Memory B cell (primary cell): ENCODE results near the gene DNAH17.
A peak's percentile ranks its signal among the peaks of the same experiment; 100 is the strongest.
"Not testable (repeated sequence)": the region's sequence is repeated elsewhere in the genome, so short reads cannot be mapped to it uniquely, and the experiment has no call there.

Experiments
- ATAC-seq: fragments of 150-1000 bp; cut with Tn5 transposase; 2 replicates; pipeline ENCODE4 v1.10.0; 2021; ENCODE audit warnings: low read depth, mild to moderate bottlenecking, moderate library complexity
- DNase-seq, 2 donors: peaks; one replicate each; pipeline ENCODE4 v3.0.0; 2022; ENCODE audit warnings: low spot score in 2 of 2
- H3K27ac Mint-ChIP-seq: one replicate; pipeline ENCODE4 v1.8.0; 2022; ENCODE audit warnings: mild to moderate bottlenecking, moderate library complexity, mixed read lengths
- H3K27me3 Mint-ChIP-seq: one replicate; pipeline ENCODE4 v1.8.0; 2022; ENCODE audit warnings: mixed read lengths
- H3K36me3 Mint-ChIP-seq: one replicate; pipeline ENCODE4 v1.8.0; 2022; ENCODE audit warnings: mild to moderate bottlenecking, mixed read lengths
- H3K4me1 Mint-ChIP-seq: one replicate; pipeline ENCODE4 v1.8.0; 2022; ENCODE audit warnings: mixed read lengths
- H3K4me3 Mint-ChIP-seq: one replicate; pipeline ENCODE4 v1.8.0; 2022; ENCODE audit warnings: mild to moderate bottlenecking, moderate library complexity, mixed read lengths
- H3K9me3 Mint-ChIP-seq: one replicate; pipeline ENCODE4 v1.8.0; 2022; ENCODE audit warnings: mixed read lengths

The DNAH17 gene

DNA sequence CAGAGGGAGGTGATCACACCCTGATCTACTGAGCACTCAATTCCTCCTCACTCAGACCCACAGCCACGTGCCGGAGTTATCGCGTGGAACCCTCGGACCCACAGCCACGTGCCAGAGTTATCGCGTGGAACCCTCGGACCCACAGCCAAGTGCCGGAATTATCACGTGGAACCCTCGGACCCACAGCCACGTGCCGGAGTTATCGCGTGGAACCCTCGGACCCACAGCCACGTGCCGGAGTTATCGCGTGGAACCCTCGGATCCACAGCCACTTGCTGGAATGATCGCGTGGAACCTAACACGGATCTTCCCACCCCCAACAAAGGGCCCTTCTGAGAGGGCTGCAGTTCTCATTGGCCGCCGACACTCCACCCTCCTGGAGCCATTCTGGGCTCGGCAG lies 101.0 kb downstream of the DNAH17 start:
- no peak for DNase-seq
- peaks cover 8% of the 10 kb centered on the region for H3K27me3 Mint-ChIP-seq
- H3K4me3 Mint-ChIP-seq, result no peak overlapping the region
- no peaks in the 10 kb centered on the region for H3K36me3 Mint-ChIP-seq
- peaks cover 12% of the 10 kb centered on the region for H3K4me1 Mint-ChIP-seq
- ATAC-seq, result no peak
- H3K27ac Mint-ChIP-seq, result no peak overlapping the region
- no peaks in the 10 kb centered on the region for H3K9me3 Mint-ChIP-seq

GRCh38 chr17:78475211-78475610 lies 102.0 kb downstream of the DNAH17 start:
- no peaks in the 10 kb centered on the region for H3K36me3 Mint-ChIP-seq
- peaks cover 8% of the 10 kb centered on the region for H3K27me3 Mint-ChIP-seq
- peaks cover 12% of the 10 kb centered on the region for H3K4me1 Mint-ChIP-seq
- no peak overlapping the region for H3K27ac Mint-ChIP-seq
- no peak overlapping the region for H3K4me3 Mint-ChIP-seq
- ATAC-seq (no peak), DNase-seq (no peak)
- no peaks in the 10 kb centered on the region for H3K9me3 Mint-ChIP-seq

- Mint-ChIP-seq H3K27me3 (peaks cover 8% of the 10 kb centered on the region), H3K4me1 (peaks cover 12% of the 10 kb centered on the region), H3K9me3 (no peaks in the 10 kb centered on the region), H3K36me3 (no peaks in the 10 kb centered on the region), H3K27ac (no peak overlapping the region), H3K4me3 (no peak overlapping the region)
- ATAC-seq, result peak; percentile 81
- DNase-seq, result no peak
Measured at GRCh38 chr17:78474614-78475146, 102.5 kb downstream of the DNAH17 start.

DNA sequence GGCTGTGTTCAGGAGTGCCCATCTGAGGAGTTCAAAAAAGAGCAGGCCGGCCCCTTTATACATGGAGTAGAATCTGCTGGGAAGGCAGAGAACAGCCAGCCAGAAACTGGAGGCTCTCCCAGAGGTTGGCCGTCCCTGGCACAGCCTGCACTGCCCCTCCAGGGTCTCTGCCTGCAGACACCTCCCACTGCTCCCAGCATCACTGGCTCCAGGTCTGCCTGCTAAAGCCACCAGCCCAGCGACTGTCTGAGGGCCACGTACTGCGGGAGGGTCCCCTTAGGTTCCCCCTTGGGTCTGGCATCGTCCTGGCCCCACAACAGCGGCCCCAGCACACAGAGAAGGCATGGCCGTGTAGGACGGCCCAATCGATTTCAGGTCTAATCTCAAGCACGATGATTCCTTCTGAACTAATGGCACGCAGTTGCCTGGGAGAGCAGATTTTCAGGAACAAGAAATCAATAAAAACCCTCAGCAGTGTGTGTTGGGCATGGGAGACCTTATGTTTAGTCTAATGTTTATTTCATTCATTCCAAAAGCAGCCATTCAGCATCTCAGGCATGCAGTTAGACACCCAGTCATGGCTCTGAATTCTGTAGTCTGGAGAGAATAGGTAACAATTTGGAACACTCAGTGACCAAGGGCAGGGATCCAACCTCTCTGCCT lies 103.1 kb downstream of the DNAH17 start:
- Mint-ChIP-seq H3K27me3 (peaks cover 8% of the 10 kb centered on the region), H3K9me3 (no peaks in the 10 kb centered on the region), H3K36me3 (no peaks in the 10 kb centered on the region), H3K4me1 (peaks cover 12% of the 10 kb centered on the region), H3K4me3 (no peak overlapping the region), H3K27ac (no peak overlapping the region)
- no peak for DNase-seq
- no peak for ATAC-seq

DNA sequence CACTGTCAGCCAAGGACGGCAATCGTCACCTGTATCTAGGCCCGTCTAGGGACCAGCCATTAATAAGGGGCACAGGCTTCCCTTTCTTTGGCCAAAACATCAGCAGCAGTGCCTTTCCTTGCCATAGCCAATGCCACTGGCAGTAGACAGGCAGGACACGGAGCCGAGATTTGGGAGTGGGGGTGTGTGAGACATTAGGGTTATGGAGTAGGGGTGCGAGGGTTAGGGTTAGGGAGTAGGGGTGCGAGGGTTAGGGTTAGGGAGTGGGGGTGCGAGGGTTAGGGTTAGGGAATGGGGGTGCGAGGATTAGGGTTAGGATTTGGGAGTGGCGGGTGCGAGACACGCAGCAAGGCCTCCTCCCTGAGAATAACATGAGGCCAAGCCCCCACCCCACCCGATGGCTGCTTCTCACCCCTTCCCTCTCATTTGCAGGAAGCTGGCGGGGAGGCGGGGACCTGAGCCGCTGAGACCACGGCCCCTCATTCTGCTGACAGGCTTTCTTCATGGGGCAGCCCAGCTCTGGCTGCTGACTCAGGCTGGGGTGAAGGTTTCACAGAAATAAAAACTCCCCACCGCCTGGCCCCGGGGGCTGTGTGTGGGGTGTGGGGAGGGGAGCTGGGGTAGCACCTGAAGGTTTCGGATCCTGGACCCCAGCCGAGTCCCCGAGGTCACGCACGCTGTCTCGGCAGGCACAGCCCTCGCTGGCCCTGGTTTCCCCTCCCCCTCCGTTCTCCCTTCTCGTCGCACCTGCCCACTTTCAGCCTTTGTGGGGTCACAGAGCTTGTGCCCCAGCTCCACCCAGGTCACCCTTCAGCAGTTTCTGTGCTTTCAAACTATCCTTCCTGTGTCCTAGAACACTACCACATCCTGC lies 104.9 kb downstream of the DNAH17 start:
- Mint-ChIP-seq H3K27ac (no peak overlapping the region), H3K9me3 (no peaks in the 10 kb centered on the region), H3K4me3 (no peak overlapping the region), H3K4me1 (peaks cover 12% of the 10 kb centered on the region), H3K27me3 (peaks cover 9% of the 10 kb centered on the region), H3K36me3 (no peaks in the 10 kb centered on the region)
- peak; percentile 25 for ATAC-seq
- DNase-seq, result no peak

DNA sequence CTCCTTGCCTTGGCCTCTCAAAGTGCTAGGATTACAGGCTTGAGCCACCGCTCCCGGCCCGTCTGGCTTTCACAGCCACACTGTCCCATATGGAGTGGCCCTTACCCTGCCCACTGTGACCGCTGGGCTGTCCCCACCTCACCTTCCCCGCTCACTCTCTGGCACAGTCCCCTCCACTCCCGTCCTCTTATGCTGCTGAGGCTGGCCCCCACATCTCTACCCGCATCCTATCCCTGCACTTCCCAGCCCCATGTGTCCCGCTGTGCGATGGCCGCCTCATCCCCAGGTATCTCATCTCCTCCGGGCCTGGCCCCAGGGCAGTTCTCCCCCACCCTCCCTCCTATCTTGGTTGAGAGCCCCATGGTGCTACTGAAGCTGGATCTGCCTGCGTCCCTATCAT lies 105.6 kb downstream of the DNAH17 start:
- ATAC-seq (no peak), DNase-seq (no peak)
- Mint-ChIP-seq H3K36me3 (no peaks in the 10 kb centered on the region), H3K9me3 (no peaks in the 10 kb centered on the region), H3K27me3 (peaks cover 10% of the 10 kb centered on the region), H3K27ac (no peak overlapping the region), H3K4me1 (peaks cover 12% of the 10 kb centered on the region), H3K4me3 (no peak overlapping the region)

GRCh38 chr17:78469443-78469842 lies 107.8 kb downstream of the DNAH17 start:
- Mint-ChIP-seq H3K4me1 (peaks cover 8% of the 10 kb centered on the region), H3K27ac (no peak overlapping the region), H3K27me3 (peaks cover 10% of the 10 kb centered on the region), H3K4me3 (no peak overlapping the region), H3K36me3 (no peaks in the 10 kb centered on the region), H3K9me3 (no peaks in the 10 kb centered on the region)
- DNase-seq (no peak), ATAC-seq (no peak)

DNA sequence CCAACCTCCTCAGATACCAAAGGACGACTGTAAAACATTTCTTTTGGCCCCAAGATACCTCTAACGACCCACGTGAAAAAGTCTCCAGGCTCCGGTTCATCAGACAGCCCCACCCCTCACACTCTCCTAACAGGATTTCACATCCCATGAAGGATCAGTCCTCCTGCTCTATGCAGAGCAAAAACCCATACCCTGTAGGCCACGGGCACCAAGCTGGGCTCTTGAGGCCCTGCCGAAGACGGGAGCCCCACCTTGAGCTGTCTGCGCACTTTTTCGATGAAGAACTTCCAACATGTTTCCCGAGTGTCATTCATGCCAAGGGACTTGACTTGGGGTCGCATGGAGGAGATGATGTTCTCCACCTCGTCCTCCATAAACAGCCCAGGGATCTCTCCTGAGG lies 108.8 kb downstream of the DNAH17 start:
- Mint-ChIP-seq H3K27ac (no peak overlapping the region), H3K4me1 (peaks cover 8% of the 10 kb centered on the region), H3K4me3 (no peak overlapping the region), H3K9me3 (no peaks in the 10 kb centered on the region), H3K27me3 (peaks cover 10% of the 10 kb centered on the region), H3K36me3 (no peaks in the 10 kb centered on the region)
- DNase-seq (no peak), ATAC-seq (no peak)

DNA sequence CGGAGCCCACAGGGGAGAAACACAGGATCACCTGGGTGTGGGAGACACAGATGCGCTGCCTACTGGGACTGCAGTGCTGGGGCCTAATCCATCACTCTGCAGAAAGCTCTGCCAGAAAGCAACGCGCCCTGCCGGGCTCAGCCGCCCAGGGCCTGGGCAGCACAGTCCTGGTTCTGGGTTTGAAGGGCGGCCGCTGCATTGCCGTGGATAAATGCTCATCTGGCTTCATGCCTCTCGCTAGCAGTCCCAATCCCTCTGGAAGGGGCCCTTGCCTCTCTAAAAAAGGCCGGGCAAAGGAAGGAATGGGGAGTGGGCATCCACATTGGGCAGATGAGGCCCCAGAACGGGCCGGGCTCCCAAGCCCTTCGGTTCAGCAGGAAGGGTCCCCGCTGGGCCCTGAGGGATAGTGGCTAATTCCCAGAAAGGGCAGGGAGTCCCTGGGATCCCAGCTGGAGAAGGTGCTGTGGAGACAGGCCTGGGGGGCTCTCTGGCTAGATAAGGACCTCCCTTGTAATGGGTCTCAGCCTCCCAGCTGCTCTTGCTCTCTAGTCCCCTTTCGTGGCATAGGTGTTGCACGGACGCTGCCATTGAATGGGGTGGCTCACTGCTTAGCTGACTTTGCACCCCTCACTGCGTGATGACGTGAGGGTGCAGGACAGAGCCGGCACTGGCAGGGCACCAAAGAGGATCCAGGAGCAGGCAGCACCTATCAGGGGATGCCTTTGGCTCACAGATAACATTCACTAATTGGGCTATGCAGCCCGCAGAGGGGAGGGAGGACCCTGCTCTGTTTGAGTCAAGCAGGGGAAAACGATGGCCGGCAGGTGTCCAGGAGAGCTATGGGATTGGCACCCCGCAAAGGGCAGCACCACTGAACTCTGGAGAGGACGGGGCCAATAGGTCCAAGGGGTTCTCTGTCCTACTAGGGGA lies 110.1 kb downstream of the DNAH17 start:
- Mint-ChIP-seq H3K4me1 (peaks cover 4% of the 10 kb centered on the region), H3K4me3 (no peak overlapping the region), H3K9me3 (no peaks in the 10 kb centered on the region), H3K36me3 (no peaks in the 10 kb centered on the region), H3K27ac (no peak overlapping the region), H3K27me3 (peaks cover 8% of the 10 kb centered on the region)
- DNase-seq (no peak), ATAC-seq (no peak)

GRCh38 chr17:78466109-78466785 lies 110.9 kb downstream of the DNAH17 start:
- ATAC-seq, DNase-seq, H3K4me1 Mint-ChIP-seq, H3K27me3 Mint-ChIP-seq, H3K9me3 Mint-ChIP-seq, H3K27ac Mint-ChIP-seq, H3K36me3 Mint-ChIP-seq, H3K4me3 Mint-ChIP-seq: not testable (repeated sequence)

GRCh38 chr17:78462148-78462547 lies 115.0 kb downstream of the DNAH17 start:
- Mint-ChIP-seq H3K27ac (no peak overlapping the region), H3K4me3 (no peak overlapping the region), H3K36me3 (no peaks in the 10 kb centered on the region), H3K27me3 (peaks cover 3% of the 10 kb centered on the region), H3K4me1 (no peaks in the 10 kb centered on the region), H3K9me3 (no peaks in the 10 kb centered on the region)
- ATAC-seq, result no peak
- no peak for DNase-seq

DNA sequence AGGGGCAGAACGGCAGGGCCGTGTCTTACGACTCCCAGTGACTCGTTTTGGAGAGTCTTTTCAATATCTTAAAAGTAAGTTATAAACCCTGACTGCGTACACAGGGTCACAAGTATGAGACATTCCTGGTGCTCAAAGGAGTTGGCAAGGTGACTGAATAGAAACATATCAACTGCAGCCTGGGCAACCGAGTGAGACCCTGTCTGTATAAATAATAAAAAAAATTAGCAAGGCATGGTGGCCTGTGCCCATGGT lies 115.5 kb downstream of the DNAH17 start:
- Mint-ChIP-seq H3K27me3 (peaks cover 3% of the 10 kb centered on the region), H3K27ac (no peak overlapping the region), H3K4me1 (no peaks in the 10 kb centered on the region), H3K36me3 (no peaks in the 10 kb centered on the region), H3K4me3 (no peak overlapping the region), H3K9me3 (no peaks in the 10 kb centered on the region)
- ATAC-seq (no peak), DNase-seq (no peak)

DNA sequence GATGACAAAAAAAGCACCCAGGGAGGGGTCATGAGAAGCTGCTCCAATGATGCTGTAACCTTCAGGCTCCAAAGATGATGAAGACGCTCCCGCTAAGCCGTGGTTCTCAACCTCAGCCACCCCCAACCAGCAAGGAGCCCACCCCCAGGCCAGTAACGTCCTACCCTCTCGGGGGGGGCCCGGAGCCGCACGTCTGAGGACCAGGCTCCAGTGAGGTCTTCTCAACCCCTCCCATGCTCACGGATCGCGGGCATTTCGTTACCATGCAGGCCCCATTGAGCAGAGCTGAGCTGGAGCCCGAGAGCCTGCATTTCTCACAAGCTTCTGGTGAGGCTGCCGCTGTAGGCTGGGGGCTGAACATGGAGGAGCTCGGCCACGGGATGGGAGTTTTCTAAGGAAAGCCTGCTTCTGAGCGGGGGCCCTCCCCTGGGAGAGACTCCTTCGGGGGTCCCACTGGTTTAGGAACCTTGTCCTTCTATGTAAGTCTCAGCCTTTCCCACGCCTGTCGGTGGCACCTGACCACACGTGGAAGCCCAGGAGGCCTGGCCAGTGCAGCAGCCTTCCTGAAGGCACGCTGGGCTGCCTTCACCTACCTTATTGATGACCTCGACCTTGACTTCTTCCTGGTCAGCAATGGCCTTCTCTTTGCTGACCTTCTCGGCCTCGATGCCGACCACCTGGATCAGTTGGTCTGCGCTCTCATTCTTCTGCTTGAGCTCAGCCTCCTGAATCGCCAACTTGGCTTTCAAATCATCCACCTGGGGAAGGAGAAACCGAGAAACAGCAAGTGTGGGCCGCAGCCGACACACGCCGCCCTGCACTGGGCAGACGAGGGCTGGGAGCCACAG lies 116.0 kb downstream of the DNAH17 start:
- no peaks in the 10 kb centered on the region for H3K9me3 Mint-ChIP-seq
- H3K36me3 Mint-ChIP-seq, result no peaks in the 10 kb centered on the region
- DNase-seq (no peak), ATAC-seq (no peak)
- no peaks in the 10 kb centered on the region for H3K4me1 Mint-ChIP-seq
- no peak overlapping the region for H3K27ac Mint-ChIP-seq
- no peak overlapping the region for H3K4me3 Mint-ChIP-seq
- H3K27me3 Mint-ChIP-seq, result peaks cover 3% of the 10 kb centered on the region
